Glutamatergic neuron (in vitro differentiated cells): Measurements from ENCODE around the gene BMP6. TPM values are rescaled to one million over a fixed set of nuclear protein-coding genes. Genes with fewer than 3 reads are reported as not detected.

Experiments used
- DNase-seq: peaks from one replicate; pipeline ENCODE4 v3.0.0; 2022
- H3K27ac Mint-ChIP-seq: one replicate; pipeline ENCODE4 v1.8.0; 2020; ENCODE audit warnings: mild to moderate bottlenecking, mixed read lengths, inconsistent platforms; ENCODE audit not compliant: unreplicated experiment
- H3K27me3 Mint-ChIP-seq: one replicate; pipeline ENCODE4 v1.8.0; 2020; ENCODE audit warnings: mild to moderate bottlenecking, moderate library complexity, mixed read lengths, inconsistent platforms; ENCODE audit not compliant: unreplicated experiment
- H3K36me3 Mint-ChIP-seq: one replicate; pipeline ENCODE4 v1.8.0; 2020; ENCODE audit warnings: mild to moderate bottlenecking, mixed read lengths, inconsistent platforms; ENCODE audit not compliant: unreplicated experiment
- H3K4me1 Mint-ChIP-seq: one replicate; pipeline ENCODE4 v1.8.0; 2020; ENCODE audit warnings: mild to moderate bottlenecking, low read depth, mixed read lengths, inconsistent platforms; ENCODE audit not compliant: unreplicated experiment
- H3K4me3 Mint-ChIP-seq: one replicate; pipeline ENCODE4 v1.8.0; 2020; ENCODE audit warnings: mild to moderate bottlenecking, mixed read lengths, inconsistent platforms; ENCODE audit not compliant: unreplicated experiment
- H3K9me3 Mint-ChIP-seq: one replicate; pipeline ENCODE4 v1.8.0; 2020; ENCODE audit warnings: mild to moderate bottlenecking, moderate library complexity, mixed read lengths, inconsistent platforms; ENCODE audit not compliant: unreplicated experiment
- CTCF ChIP-seq: fragments of 200-600 bp; sonication (generic); IDR thresholded peaks from one replicate; pipeline ENCODE4 v1.5.0; 2021; ENCODE audit not compliant: partially characterized antibody, unreplicated experiment
- total RNA-seq: library from RNA; stranded (reverse); fragmentation: NEBNext Ultra II Directional; extraction: Animal tissue kit (Norgen Biotek cat#: 25700); gene quantifications from one replicate; pipeline ENCODE4 v1.2.1, GENCODE V29; 2021; ENCODE audit not compliant: unreplicated experiment

The BMP6 gene
- total RNA-seq, 1 donor from 2014 or later = 0.25 TPM

- Mint-ChIP-seq H3K27ac (no peak overlapping the region), H3K4me1 (peaks cover 7% of the 10 kb centered on the region), H3K27me3 (no peaks in the 10 kb centered on the region), H3K4me3 (no peak overlapping the region), H3K9me3 (peaks cover 3% of the 10 kb centered on the region), H3K36me3 (peaks cover 4% of the 10 kb centered on the region)
- no peak for TF ChIP-seq CTCF
- DNase-seq = no peak
These were observed 173.4 kb downstream of the BMP6 start for GRCh38 chr6:7899101-7899888.

GRCh38 chr6:7899889-7900213, 174.0 kb downstream of the BMP6 start:
- peaks cover 7% of the 10 kb centered on the region for H3K4me1 Mint-ChIP-seq
- peaks cover 3% of the 10 kb centered on the region for H3K9me3 Mint-ChIP-seq
- H3K27me3 Mint-ChIP-seq = no peaks in the 10 kb centered on the region
- H3K27ac Mint-ChIP-seq = no peak overlapping the region
- no peak for TF ChIP-seq CTCF
- peaks cover 4% of the 10 kb centered on the region for H3K36me3 Mint-ChIP-seq
- no peak overlapping the region for H3K4me3 Mint-ChIP-seq
- DNase-seq = no peak

DNA sequence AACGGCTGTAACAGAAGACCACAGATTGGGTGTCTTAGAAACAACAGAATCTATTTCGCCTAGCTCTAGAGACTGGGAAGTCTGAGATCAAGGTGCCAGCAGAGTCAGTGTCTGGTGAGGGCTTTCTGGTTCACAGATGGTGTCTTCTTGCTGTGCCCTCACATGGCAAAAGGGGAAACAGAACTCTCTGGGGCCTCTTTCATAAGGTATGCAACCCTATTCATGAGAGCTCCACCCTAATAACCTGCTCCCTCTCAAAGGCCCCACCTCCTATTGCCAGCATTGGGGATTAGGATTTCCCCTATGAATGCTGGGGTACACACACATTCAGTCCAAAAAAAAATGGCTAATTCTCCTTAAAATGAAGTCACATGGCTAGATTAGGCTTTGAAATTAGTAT, 174.7 kb downstream of the BMP6 start:
- Mint-ChIP-seq H3K4me3 (no peak overlapping the region), H3K27me3 (no peaks in the 10 kb centered on the region)

DNA sequence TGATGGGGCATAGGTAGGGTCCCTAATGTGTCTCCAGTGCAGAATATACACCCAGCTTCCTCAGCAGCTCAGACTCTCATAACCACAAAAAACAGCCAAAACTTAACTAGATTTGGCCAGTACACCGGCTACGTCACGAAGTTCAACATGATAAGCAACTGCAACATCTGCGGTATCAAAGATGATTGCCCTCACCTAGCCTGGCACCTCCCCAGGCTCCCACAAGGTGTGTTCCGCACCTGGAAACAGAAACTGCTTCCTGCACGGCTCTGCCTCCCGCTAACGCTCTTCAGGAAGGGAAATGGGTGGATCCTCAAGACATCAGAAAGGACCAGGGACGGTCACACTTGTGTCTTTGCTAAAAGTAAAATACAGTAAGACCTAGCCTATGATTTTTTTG, 175.2 kb downstream of the BMP6 start:
- Mint-ChIP-seq H3K36me3 (peaks cover 4% of the 10 kb centered on the region), H3K4me3 (no peak overlapping the region), H3K9me3 (peaks cover 3% of the 10 kb centered on the region), H3K27ac (no peak overlapping the region), H3K27me3 (no peaks in the 10 kb centered on the region), H3K4me1 (peaks cover 7% of the 10 kb centered on the region)
- DNase-seq = no peak
- TF ChIP-seq CTCF = no peak

More for the DNA sequence above, 174.7 kb downstream of the BMP6 start:
- Mint-ChIP-seq H3K9me3 (peaks cover 3% of the 10 kb centered on the region), H3K4me1 (peaks cover 7% of the 10 kb centered on the region), H3K27ac (no peak overlapping the region), H3K36me3 (peaks cover 4% of the 10 kb centered on the region)
- no peak for DNase-seq
- TF ChIP-seq CTCF = no peak

- H3K36me3 Mint-ChIP-seq = peaks cover 4% of the 10 kb centered on the region
- no peak for TF ChIP-seq CTCF
- DNase-seq = no peak
- H3K27me3 Mint-ChIP-seq = no peaks in the 10 kb centered on the region
- peaks cover 7% of the 10 kb centered on the region for H3K4me1 Mint-ChIP-seq
- no peak overlapping the region for H3K27ac Mint-ChIP-seq
- peaks cover 3% of the 10 kb centered on the region for H3K9me3 Mint-ChIP-seq
- no peak overlapping the region for H3K4me3 Mint-ChIP-seq
These were observed 175.9 kb downstream of the BMP6 start for GRCh38 chr6:7901780-7902179.
